ENCODE measurements around the gene KCNK7.
A peak's percentile ranks its signal among the peaks of the same experiment; 100 is the strongest.

KCNK7 gene

GRCh38 chr11:65554057-65554818 lies 41.4 kb downstream of the KCNK7 start:
- DNase-seq = no peak

DNA sequence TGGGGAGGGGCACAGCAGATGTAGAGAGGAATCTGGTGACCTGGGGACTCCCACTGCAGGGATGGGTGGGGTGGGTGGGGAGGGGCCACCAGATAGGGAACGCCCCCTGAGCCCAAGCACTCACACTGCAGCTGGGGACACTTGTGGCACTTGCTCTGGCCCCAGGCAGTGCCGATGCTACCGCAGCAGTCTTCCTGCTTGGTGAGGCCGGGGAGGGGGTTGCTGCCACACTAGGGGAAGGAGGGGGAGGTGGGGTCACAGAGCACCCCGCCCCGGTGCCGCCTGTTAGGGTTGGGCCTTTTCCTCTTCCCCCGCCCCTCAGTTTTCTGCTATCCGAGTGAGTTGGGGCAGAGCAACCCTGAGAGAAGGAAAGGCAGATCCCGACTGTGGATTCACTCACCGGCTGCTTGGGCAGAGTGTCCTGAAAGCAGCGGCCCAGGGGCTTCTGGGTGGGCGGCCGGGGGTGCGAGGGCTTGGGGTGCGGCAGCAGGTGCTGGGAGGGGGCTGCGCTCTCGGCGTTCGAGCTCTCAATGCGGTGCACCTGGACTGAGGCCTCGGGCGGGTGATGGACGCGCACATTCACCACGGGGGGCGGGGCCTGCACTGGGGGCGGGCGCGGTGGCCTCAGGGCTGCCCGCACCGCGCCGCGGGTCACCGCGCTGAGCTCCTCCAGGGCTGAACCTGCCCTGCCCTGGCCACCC lies 42.1 kb downstream of the KCNK7 start:
- peak; percentile 66 for DNase-seq

DNA sequence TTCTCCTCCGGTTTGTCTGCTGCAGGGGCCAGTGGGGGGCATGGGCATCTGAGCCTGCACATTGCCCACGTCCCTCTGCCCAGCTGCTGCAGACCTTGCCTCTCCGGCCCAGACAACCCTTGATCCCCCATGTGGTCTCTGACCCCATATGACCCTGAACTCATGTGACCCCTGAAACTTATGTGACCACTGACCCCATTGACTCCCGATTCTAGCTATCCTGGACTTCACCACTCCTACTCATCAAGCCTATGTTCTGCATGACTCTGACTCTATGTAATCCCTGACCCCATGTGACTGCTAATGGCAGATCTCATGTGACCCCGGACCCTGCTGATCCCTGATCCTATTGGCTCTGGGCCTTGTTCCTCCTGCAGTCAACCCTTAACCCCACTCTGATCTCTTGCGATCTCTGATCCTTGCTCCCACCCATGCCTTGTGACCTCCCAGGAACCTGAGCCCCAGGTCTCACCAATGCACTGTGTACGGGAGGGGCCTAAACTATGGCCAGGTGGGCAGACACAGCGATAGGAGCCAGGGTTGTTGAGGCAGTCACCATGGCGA lies 43.1 kb downstream of the KCNK7 start:
- no peak for DNase-seq

DNA sequence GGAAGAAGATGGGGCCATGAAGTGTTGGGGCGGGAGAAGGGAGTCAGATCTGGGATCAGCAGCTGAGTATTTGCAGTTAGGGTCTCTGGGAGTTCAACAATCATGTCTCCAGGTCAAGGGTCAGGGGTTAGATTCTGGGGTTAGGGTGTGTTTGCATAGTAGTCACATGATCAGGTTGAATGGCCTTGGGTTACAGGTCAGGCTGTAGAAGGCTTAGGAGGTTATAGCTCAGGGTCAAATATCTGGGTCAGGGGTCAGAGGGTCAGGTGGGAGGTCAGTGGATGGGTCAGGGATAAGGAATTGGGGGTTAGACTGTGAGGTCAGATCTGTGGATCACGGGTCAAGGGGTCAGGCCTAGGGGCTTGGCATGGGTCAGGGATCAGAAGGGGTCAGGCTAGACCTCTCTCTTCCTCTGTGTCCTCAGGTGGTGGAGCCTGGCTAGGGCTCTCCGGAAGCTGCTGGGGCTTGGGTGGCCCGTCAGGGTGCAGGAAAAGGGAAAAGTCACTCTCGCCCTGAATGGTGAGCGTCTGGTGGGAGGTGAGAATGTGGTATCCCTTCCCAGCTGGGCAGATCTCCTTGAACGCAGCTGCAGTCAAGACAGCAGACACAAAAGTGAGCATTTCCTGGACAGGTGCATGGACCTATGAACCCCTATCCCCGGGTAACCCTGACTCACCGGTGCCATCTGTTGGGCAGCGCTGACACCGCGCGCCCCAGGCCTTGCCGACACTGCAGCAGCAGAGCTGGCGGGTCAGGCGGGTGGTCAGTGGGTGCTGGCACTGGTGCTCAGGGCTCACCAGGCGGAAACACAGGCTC lies 43.8 kb downstream of the KCNK7 start:
- DNase-seq = peak; percentile 42

DNA sequence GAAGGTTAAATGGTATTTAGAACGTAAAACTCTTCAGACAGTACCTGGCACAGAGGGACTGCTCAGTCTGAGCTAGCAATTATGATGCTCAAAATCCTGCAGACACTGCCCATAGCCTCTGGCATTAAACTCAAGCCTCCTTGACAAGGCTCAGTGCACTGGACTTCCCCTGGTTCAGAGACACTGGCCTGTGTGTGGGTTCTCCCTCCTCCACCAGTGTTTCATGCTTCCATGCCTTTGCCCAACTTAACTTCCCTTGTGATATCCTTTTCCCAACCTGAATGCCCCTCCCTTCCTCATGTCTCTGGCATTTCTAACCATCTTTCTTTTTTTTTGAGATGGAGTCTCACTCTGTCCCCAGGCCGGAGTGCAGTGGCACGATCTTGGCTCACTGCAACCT lies 46.5 kb downstream of the KCNK7 start:
- no peak for DNase-seq

- DNase-seq = no peak
Observed at GRCh38 chr11:65548395-65548794, 47.2 kb downstream of the KCNK7 start.

DNA sequence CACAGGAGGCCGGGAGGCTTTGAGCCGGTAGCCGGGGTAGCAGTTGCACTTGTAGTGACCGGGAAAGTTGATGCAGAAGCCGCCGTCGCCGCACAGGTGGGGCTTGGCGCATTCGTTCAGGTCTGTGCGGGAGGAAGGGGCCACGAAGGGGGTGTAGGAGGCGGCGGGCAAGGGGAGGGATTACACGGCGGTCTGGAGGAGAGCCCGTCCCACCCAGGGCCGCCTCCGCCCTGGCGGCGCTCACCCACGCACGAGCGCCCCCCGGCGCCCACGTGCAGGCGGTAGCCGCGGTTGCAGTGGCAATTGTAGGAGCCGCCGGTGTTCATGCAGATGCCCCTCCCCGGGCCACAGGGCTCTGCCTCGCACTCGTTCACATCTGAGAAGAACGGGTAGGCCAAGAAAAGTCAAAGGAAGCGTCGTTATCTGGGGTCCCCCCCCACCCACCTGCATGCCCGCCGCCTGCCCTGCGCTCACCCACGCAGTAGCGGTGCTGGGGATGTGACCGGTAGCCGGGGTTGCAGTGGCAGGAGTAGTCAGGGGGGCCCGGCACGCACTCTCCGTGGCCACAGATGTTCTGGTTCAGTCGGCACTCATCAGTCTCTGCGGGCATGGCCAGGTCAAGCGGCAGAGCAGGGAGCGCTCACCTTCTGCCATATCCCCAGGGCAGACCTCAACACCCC lies 48.0 kb downstream of the KCNK7 start:
- no peak for DNase-seq

DNA sequence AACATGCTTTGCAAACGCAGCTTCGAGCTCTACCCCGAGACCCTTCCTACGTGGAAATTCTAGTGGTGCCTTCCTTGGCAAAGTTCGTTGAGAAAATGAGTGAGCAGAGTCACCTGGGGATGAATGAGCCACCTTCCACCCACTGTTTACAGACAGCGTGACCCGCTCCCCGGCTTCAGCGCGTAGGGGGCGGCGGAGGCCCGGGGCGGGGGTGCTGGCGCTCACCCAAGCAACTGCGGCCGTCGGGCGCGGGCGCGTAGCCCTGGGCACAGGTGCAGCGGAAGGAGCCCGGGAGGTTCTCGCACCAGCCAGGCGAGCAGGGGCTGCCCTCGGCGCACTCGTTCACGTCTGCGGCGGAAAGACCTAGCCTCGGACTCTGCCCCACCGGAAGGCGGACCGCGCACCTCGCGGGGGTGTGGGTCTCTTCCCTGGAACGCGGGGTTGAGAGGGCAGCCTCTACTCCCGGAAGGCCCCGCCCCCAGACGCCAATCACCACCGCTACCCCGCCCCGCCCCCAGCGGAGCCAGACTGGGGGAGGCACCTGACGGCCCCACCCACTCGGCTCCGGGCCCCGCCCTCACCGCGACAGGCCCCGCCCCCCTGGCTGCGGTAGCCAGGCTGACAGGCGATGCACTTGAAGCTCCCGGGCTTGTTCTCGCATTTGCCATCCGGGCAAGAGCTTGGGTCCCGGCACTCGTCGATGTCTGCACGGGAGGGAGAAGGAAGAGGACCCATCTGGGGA lies 49.2 kb downstream of the KCNK7 start:
- peak; percentile 53 for DNase-seq

DNA sequence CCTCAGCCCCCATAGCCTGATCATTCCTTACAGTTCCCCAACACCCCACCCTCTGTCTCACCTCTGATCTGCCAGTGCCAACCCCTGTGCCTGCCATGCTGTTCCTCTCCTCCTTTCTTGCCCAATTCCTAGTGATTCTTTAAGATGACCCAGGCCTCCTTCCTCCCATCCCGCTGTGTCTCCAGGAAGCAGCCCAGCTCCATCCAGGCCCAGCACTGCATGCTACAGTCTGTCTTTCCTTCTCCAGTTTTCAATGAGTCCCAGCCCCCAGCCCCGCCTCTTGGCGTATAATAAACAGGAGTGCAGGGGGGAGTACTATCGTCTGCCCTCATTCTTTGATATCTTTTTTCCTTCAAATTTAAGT lies 49.8 kb downstream of the KCNK7 start:
- no peak for DNase-seq

Data from SHP77 treated with DMSO at 0.1 percent for 48 hours (cell line).